Measurements from ENCODE around the gene EID1.

GRCh38 chr15:48832648-48833047 is 45.3 kb upstream of the EID1 start:
- TF ChIP-seq POLR2A (IDR thresholded peaks at IDR 0.05; ENCODE audit: low read depth, low read length) (no peak), TAF1 (IDR thresholded peaks at IDR 0.05; ENCODE audit: borderline replicate concordance, low read depth, low read length) (no peak), POLR2AphosphoS5 (IDR thresholded peaks at IDR 0.05; ENCODE audit: low read depth, low read length) (no peak)
